Endothelial cell (in vitro differentiated cells): ENCODE results near the gene GCNT3. TPM values are rescaled to one million over a fixed set of nuclear protein-coding genes. Genes with fewer than 3 reads are reported as not detected.
A peak's percentile ranks its signal among the peaks of the same experiment; 100 is the strongest.

Experiments used
- DNase-seq: peaks from one replicate; pipeline ENCODE4 v3.0.0; 2021; ENCODE audit warnings: low spot score
- H3K27ac Mint-ChIP-seq: one replicate; pipeline ENCODE4 v1.8.0; 2021; ENCODE audit warnings: mixed read lengths, inconsistent platforms; ENCODE audit not compliant: unreplicated experiment
- H3K27me3 Mint-ChIP-seq: one replicate; pipeline ENCODE4 v1.8.0; 2021; ENCODE audit warnings: mild to moderate bottlenecking, moderate library complexity, mixed read lengths, inconsistent platforms; ENCODE audit not compliant: unreplicated experiment
- H3K36me3 Mint-ChIP-seq: one replicate; pipeline ENCODE4 v1.8.0; 2021; ENCODE audit warnings: mild to moderate bottlenecking, low read depth, mixed read lengths, inconsistent platforms; ENCODE audit not compliant: unreplicated experiment
- H3K4me1 Mint-ChIP-seq: one replicate; pipeline ENCODE4 v1.8.0; 2021; ENCODE audit warnings: mild to moderate bottlenecking, mixed read lengths, inconsistent platforms; ENCODE audit not compliant: unreplicated experiment
- H3K4me3 Mint-ChIP-seq: one replicate; pipeline ENCODE4 v1.8.0; 2021; ENCODE audit warnings: mild to moderate bottlenecking, mixed read lengths, inconsistent platforms; ENCODE audit not compliant: unreplicated experiment
- H3K9me3 Mint-ChIP-seq: one replicate; pipeline ENCODE4 v1.8.0; 2021; ENCODE audit warnings: mixed read lengths, inconsistent platforms; ENCODE audit not compliant: unreplicated experiment
- CTCF ChIP-seq: fragments of 200-600 bp; sonication (generic); IDR thresholded peaks from one replicate; pipeline ENCODE4 v1.5.0; 2021; ENCODE audit warnings: antibody characterized with exemption; ENCODE audit not compliant: unreplicated experiment
- total RNA-seq: library from RNA; stranded (reverse); fragmentation: NEBNext Ultra II Directional; extraction: Animal tissue kit (Norgen Biotek cat#: 25700); gene quantifications from one replicate; pipeline ENCODE4 v1.2.1, GENCODE V29; 2021; ENCODE audit not compliant: unreplicated experiment

The GCNT3 gene
- total RNA-seq, 1 donor from 2014 or later, result not detected

DNA sequence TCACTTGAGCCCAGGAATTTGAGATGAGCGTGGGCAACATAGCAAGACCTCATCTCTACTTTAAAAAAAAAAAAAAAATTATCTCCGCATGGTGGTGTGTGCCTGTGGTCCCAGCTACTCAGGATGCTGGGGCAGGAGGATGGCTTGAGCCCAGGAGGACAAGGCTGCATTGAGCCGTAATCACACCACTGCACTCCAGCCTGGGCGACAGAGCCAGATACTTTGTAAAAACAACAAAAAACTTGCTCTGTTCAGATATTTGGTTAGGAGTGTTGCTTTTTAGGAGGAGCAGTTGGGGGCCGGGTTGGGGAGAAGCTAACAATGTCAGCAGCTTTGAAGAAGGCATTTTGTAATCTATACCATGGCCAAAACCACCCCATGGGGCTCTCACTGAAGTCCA, 4.1 kb downstream of the GCNT3 start:
- TF ChIP-seq CTCF, result no peak
- Mint-ChIP-seq H3K9me3 (no peaks in the 10 kb centered on the region), H3K27ac (peak overlapping the region; percentile 48), H3K4me1 (peaks cover 7% of the 10 kb centered on the region), H3K36me3 (peaks cover 7% of the 10 kb centered on the region), H3K27me3 (peaks cover 2% of the 10 kb centered on the region), H3K4me3 (no peak overlapping the region)
- DNase-seq, result no peak

- Mint-ChIP-seq H3K27me3 (no peaks in the 10 kb centered on the region), H3K9me3 (no peaks in the 10 kb centered on the region), H3K4me1 (peaks cover 7% of the 10 kb centered on the region), H3K27ac (no peak overlapping the region), H3K4me3 (no peak overlapping the region), H3K36me3 (peaks cover 4% of the 10 kb centered on the region)
- no peak for DNase-seq
- no peak for TF ChIP-seq CTCF
These were observed 4.8 kb downstream of the GCNT3 start for GRCh38 chr15:59616379-59616778.

DNA sequence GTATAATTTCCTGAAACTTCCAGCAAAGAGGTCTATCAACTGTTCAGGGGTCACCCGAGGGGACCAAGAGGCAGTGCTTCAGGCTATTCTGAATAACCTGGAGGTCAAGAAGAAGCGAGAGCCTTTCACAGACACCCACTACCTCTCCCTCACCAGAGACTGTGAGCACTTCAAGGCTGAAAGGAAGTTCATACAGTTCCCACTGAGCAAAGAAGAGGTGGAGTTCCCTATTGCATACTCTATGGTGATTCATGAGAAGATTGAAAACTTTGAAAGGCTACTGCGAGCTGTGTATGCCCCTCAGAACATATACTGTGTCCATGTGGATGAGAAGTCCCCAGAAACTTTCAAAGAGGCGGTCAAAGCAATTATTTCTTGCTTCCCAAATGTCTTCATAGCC, 6.8 kb downstream of the GCNT3 start:
- peaks cover 7% of the 10 kb centered on the region for H3K4me1 Mint-ChIP-seq
- H3K27me3 Mint-ChIP-seq, result peaks cover 4% of the 10 kb centered on the region
- no peak for DNase-seq
- no peaks in the 10 kb centered on the region for H3K9me3 Mint-ChIP-seq
- TF ChIP-seq CTCF, result no peak
- no peak overlapping the region for H3K27ac Mint-ChIP-seq
- H3K36me3 Mint-ChIP-seq, result no peaks in the 10 kb centered on the region
- no peak overlapping the region for H3K4me3 Mint-ChIP-seq

GRCh38 chr15:59622289-59622688, 10.7 kb downstream of the GCNT3 start:
- Mint-ChIP-seq H3K9me3 (no peaks in the 10 kb centered on the region), H3K27me3 (peaks cover 5% of the 10 kb centered on the region), H3K27ac (no peak overlapping the region), H3K4me1 (no peaks in the 10 kb centered on the region), H3K36me3 (no peaks in the 10 kb centered on the region), H3K4me3 (no peak overlapping the region)
- TF ChIP-seq CTCF, result peak; percentile 26
- peak; percentile 68 for DNase-seq

- peaks cover 6% of the 10 kb centered on the region for H3K36me3 Mint-ChIP-seq
- H3K4me1 Mint-ChIP-seq, result no peaks in the 10 kb centered on the region
- no peak overlapping the region for H3K27ac Mint-ChIP-seq
- H3K27me3 Mint-ChIP-seq, result no peaks in the 10 kb centered on the region
- DNase-seq, result peak; percentile 41
- no peak overlapping the region for H3K4me3 Mint-ChIP-seq
- TF ChIP-seq CTCF, result peak; percentile 24
- H3K9me3 Mint-ChIP-seq, result no peaks in the 10 kb centered on the region
These were observed 21.1 kb downstream of the GCNT3 start for GRCh38 chr15:59632714-59633113.
